Activated naive CD4-positive, alpha-beta T cell treated with anti-CD3 and anti-CD28 coated beads, Interleukin-2, amount 50 U/mL, for 72 hours (primary cell): ENCODE results near the gene CDK14. TPM values are rescaled to one million over a fixed set of nuclear protein-coding genes. Genes with fewer than 3 reads are reported as not detected.
A peak's percentile ranks its signal among the peaks of the same experiment; 100 is the strongest.

ENCODE experiments used
- ATAC-seq, 2 donors: fragments of 150-1000 bp; cut with Tn5 transposase; 2 replicates each; pipeline ENCODE4 v1.10.0; 2021; ENCODE audit warnings: mild to moderate bottlenecking in 2 of 2, moderate library complexity in 2 of 2
- DNase-seq, 2 donors: peaks; one replicate each; pipeline ENCODE4 v3.0.0; 2021 to 2022; ENCODE audit warnings: low spot score in 2 of 2
- H3K27ac Mint-ChIP-seq, 2 donors: one replicate each; pipeline ENCODE4 v1.8.0; 2022; ENCODE audit warnings: mild to moderate bottlenecking in 2 of 2, mixed read lengths in 2 of 2
- H3K36me3 Mint-ChIP-seq, 2 donors: one replicate each; pipeline ENCODE4 v1.8.0; 2022; ENCODE audit warnings: mixed read lengths in 2 of 2
- H3K9me3 Mint-ChIP-seq, 2 donors: one replicate each; pipeline ENCODE4 v1.8.0; 2022; ENCODE audit warnings: mixed read lengths in 2 of 2
- total RNA-seq, 2 donors: library from RNA; stranded (reverse); gene quantifications; one replicate each; pipeline ENCODE4 v1.2.3, GENCODE V29; 2022

Gene CDK14
- total RNA-seq, 2 donors from 2014 or later = 0.05 to 0.80 TPM

DNA sequence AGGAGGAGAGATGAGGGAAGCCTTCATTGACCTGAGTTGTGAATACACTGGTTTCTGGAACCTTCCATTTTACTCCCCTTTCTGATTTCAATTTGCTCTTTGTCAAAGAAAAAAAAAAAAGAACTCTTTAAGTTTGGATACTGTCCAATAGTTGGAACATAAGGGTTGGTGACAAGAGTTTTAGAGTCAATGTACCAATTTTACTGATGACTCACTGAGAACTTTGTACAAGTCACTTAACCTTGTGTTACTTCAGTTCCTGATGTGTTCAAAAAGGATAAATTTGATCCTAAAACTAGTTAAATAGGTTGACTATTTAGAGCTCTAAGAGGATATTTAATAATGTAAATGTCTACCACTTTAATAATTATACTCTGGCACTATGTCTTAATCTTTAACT lies 4.1 kb upstream of the CDK14 start:
- H3K27ac Mint-ChIP-seq = no peak overlapping the region
- H3K36me3 Mint-ChIP-seq = peaks cover 0 to 6% of the 10 kb centered on the region in 2 donors
- no peak for ATAC-seq
- DNase-seq = no peak
- no peaks in the 10 kb centered on the region for H3K9me3 Mint-ChIP-seq

DNA sequence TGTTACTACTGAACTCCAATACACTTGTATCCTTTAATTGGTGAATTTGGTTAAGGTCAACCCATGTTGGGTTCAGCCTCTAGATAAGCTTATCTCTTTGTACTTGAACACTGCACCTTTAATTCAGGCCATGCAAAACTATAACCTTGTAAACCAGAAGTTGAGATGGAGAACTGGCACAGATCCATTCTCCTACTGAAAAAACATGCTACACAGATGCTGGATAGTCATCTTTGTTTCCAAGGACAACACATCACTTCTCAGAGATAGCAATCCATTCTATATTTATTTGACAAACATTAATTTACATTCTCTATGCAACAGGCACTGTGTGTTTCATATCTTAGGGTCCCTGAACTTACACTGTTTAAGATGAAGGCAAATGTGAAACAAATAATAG lies 2.9 kb upstream of the CDK14 start:
- Mint-ChIP-seq H3K27ac (no peak overlapping the region), H3K36me3 (peaks cover 0 to 12% of the 10 kb centered on the region in 2 donors), H3K9me3 (no peaks in the 10 kb centered on the region)
- DNase-seq (no peak), ATAC-seq (no peak)

DNA sequence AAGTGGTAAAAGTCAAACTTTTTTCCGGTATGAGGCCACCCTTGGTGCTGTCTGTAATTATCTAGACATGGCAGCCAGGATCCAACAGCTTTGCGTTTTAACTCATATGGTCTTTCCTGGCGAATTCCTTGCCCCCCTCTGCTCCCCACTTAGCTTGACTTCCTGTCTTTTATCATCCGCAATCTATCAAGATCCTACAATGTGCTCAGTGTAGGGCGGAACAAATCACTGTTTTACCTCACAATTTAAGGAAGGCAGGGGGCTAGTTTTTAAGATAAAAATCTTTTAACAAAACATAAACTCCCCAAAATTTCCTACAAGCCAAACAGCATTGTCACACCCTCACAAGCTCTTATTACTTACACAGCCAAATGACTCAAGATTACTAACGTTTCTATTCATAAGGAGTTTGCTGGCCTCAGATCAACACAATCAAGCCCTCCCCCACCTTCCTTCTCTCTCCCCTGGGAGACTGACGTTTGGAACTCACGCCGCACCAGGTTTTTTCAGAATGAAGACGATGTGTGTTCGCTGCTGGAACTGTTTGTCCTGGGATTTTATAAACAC lies 1.3 kb upstream of the CDK14 start:
- DNase-seq (no peak), ATAC-seq (peak in 1 of 2 donors; percentile 40)
- Mint-ChIP-seq H3K9me3 (no peaks in the 10 kb centered on the region), H3K27ac (peak overlapping the region in 1 of 2 donors; percentile 81), H3K36me3 (peaks cover 0 to 12% of the 10 kb centered on the region in 2 donors)

DNA sequence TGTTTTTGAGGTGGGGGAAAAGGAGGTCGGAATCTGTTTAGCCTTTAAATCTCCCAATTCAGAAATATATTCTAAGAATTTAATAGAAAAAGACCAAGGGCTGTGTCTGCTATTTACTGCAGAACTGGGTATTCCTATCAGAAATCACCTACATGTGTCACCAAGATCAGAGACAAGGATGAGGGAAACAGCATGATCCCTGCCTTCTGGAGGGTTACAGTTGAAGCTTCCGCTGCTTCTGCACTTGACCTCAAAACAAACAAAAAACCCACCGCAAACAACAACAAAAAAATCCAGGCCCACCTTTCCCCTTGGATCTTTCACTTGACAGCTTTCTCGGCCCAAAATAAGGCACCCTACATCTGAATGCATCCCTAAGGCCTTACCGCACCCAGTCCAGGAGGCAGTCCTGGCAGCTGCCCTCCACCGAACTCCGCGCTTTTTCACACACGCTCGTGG lies 750 bp upstream of the CDK14 start:
- DNase-seq (no peak), ATAC-seq (no peak)
- H3K27ac Mint-ChIP-seq = no peak overlapping the region
- peaks cover 0 to 12% of the 10 kb centered on the region in 2 donors for H3K36me3 Mint-ChIP-seq
- H3K9me3 Mint-ChIP-seq = no peaks in the 10 kb centered on the region

DNA sequence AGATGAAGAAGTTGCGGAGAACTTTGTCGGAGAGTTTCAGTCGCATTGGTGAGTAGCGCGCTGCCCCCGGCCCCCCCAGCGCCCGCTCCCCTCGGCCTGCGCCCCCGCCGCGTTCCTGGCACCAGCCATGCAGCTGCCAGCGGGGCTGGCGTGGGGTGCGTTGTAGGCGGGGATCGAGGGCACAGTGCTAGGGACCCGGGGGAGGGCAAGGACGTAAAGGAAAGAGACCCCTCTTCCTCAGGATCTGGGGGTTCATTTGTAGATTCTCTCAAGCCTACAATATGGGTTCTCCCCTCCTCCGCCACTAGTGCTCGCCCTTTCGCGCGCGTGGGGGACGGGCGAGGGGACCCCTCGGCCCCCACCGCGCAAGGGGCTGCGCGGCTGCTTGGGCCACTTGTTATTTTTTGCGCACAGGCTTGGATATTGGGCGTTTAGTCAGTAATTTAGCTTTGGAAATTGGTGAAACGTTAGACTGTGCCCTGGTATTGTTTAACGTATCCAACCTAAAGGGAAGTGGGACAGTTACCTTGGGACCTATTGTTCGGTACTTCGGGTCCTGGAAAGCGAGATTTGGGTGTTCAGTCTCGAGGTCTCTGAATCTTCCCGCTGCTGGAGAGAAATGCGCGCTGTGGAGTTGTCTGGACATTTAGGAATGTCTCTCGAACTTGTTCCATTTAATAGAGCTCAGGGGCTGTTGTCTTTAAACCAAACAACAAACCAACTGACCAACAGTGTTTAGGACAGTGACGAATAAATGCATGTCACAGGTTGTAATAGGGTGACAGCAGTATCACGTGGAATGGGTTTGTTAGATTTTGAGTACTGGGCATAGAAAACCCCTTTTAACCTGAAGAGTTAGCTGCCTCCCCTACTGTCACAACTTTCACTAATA lies 796 bp downstream of the CDK14 start:
- Mint-ChIP-seq H3K36me3 (peaks cover 0 to 12% of the 10 kb centered on the region in 2 donors), H3K9me3 (no peaks in the 10 kb centered on the region), H3K27ac (peak overlapping the region in 1 of 2 donors; percentile 53)
- DNase-seq (no peak), ATAC-seq (peak in 1 of 2 donors; percentile 5)

DNA sequence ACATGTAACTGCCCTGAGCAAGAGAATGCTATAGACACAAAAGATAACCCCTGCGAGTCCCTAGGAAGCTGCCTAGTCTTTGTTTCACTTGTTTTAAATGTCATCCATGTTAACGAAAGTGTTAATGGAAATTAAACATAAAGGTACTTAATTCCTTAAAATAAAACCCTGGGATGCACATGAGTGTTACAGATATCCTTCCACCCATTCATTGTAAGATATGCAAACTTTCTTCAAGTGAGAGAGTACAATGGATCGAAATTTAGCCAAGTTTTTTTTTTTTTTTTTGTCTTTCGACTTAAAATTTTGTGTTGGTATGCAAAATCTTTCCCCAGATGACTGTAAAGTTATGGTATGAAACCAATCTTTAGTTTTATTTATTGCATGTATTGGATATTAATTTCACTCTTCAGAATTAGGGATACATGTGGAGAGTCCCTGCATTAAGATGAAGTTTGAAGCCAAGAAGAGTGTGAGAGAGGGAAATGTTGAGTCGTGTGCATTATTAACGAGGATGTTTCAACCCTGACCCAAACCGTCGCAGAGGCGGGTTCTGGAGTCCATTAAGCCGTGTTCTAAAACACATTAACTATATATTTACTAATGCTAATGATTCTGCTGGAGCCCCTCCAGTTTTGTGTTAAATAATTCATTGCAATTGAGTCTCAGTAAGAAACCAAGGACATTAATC lies 1.6 kb downstream of the CDK14 start:
- no peak for DNase-seq
- no peak overlapping the region for H3K27ac Mint-ChIP-seq
- H3K36me3 Mint-ChIP-seq = peaks cover 0 to 12% of the 10 kb centered on the region in 2 donors
- no peak for ATAC-seq
- no peaks in the 10 kb centered on the region for H3K9me3 Mint-ChIP-seq

DNA sequence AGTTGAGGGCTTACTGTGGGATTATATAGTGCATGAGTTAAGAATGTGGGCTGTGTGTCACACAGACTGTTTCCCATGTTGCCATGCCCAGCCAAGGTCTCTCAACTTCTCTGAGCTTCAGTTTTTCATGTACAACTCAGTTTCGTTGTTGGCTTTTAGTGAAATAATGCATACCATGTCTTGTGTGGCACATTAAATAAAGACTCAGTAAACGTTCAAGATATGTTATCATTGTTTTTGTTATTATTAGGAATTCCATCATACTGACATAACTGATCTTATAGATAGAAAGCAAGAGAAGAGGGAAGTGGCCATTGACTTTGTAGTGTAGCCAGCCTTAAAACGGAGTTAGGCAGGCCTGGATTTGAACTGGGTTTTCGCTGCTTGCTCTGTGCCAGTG lies 2.9 kb downstream of the CDK14 start:
- Mint-ChIP-seq H3K9me3 (no peaks in the 10 kb centered on the region), H3K36me3 (peaks cover 0 to 12% of the 10 kb centered on the region in 2 donors), H3K27ac (no peak overlapping the region)
- ATAC-seq (no peak), DNase-seq (no peak)

DNA sequence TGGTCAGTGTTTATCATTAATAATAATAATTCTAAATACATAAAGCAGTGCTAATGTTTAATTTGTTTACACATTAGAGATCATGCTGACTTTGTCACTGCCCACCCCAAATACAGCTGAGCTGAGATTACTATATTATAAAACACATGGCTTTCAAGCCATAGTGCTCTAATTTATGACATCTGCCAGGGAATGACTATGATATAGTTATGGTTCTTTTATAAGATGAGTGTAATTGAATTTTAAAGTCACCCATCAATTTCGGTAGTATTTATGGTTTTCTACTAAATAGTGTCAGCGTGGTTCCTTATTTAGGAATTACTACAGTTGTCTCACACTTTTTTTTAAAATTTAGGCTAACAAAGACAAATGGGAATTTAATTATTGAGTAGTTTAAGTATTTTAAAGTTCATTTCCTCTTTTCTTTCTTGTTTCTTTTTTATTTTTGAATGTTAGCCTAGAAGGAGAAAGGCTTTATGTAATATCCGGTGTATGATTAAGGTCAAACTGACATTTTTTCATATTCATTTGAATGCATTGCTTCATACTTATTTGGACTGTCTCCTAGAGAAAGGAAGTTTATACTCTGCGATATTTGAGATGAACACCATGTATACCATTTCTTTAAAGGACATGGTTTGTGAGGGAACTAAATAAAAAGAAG lies 3.9 kb downstream of the CDK14 start:
- Mint-ChIP-seq H3K27ac (no peak overlapping the region), H3K9me3 (no peaks in the 10 kb centered on the region), H3K36me3 (peaks cover 0 to 8% of the 10 kb centered on the region in 2 donors)
- ATAC-seq (no peak), DNase-seq (no peak)

DNA sequence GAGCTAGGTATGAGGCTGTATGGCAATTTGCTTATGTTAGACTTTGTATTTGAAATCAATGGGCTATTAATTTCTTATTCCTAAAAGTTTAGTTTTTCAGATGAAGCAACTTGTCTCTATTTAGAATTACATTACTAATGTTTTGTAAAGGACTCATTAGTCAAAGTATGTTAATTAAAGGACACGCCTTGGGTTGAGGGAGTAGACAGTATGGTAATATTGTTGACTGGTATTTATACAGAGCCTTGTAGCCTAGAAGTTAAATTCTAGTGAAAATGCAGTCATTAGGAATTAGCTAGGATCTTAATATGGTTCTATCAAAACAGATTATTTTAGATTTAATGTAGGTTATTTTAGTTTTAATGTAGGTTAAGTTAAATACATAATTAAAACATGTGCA lies 6.2 kb downstream of the CDK14 start:
- DNase-seq (no peak), ATAC-seq (no peak)
- H3K36me3 Mint-ChIP-seq = peaks cover 0 to 4% of the 10 kb centered on the region in 2 donors
- H3K9me3 Mint-ChIP-seq = no peaks in the 10 kb centered on the region
- no peak overlapping the region for H3K27ac Mint-ChIP-seq

DNA sequence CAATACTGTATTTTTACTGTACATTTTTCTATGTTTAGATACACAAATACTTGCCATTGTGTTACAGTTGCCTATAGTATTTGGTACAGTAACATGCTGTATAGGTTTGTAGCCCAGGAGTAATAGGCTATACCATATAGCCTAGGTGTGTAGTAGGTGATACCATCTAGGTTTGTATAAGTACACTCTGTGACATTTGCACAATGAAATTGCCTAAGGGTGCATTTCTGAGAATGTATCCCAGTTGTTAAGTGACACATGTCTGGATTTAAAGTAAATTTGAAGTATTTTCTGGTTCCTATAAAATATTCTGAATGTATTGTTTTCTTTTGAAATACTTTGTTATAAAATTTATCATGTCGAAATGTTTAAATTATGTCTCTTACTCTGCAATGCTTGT lies 7.2 kb downstream of the CDK14 start:
- Mint-ChIP-seq H3K9me3 (no peaks in the 10 kb centered on the region), H3K27ac (no peak overlapping the region), H3K36me3 (no peaks in the 10 kb centered on the region)
- ATAC-seq = no peak
- no peak for DNase-seq

DNA sequence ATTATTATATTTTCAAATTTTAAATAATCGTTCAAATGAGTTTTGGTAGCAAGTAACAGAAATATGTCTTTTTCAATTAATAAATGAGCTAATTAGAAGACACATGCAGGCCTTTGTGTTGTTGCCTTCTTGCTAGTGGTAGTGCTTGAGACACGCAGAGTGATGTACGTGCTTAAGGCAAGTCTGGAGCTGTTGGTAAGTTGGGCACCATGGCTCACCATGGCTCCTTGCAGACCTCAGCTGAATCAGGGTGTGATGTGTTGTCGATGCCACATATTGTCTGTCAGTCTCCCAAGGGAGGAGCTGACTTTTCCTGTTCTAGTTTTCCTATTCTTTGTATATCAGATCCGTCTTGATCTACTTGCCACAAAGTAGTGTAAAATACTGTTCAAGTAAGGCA lies 8.3 kb downstream of the CDK14 start:
- H3K36me3 Mint-ChIP-seq = no peaks in the 10 kb centered on the region
- no peak for ATAC-seq
- no peak for DNase-seq
- H3K9me3 Mint-ChIP-seq = no peaks in the 10 kb centered on the region
- no peak overlapping the region for H3K27ac Mint-ChIP-seq

DNA sequence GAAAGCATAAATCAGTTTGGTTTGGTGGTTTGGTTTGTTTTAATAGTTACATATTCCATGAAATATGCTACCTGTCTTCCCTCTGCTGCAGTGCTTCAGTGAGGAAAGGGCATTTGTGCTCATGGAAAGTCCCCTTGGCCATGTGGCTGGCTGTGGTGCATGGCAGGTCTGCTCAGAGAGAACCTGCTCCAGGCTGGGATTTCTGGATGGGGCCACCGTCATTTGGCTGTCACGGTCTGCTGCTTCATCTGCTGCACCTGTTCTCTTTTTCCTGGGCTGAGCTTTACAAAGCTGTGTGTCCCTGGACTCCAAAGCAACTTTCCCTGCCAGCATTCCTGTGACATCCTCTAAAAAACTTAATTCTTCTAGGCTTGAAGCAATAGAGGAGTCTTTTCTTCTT lies 8.9 kb downstream of the CDK14 start:
- no peak for DNase-seq
- Mint-ChIP-seq H3K27ac (no peak overlapping the region), H3K9me3 (no peaks in the 10 kb centered on the region), H3K36me3 (no peaks in the 10 kb centered on the region)
- ATAC-seq = no peak

DNA sequence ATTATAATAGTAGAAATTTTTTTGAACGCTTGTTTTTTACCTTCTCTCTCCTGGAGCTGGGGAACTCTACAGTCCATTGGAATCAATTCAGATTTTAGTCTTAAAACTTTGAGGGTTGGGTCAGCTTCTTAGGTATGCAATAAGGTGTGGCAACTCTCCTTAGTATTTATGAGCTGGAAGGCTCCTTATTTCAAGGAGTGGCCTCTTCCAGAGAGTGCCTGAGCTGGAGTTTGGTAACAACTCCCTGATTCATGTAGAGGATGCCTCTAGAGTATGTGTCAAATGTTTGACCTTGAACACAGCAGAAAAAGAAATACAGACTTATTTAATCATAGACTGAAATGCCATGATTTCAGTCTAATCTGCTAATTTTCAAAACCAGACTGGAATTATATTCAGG lies 11.1 kb downstream of the CDK14 start:
- Mint-ChIP-seq H3K36me3 (peaks cover 0 to 5% of the 10 kb centered on the region in 2 donors), H3K27ac (no peak overlapping the region), H3K9me3 (peaks cover 4 to 5% of the 10 kb centered on the region in 2 donors)
- no peak for DNase-seq
- no peak for ATAC-seq

DNA sequence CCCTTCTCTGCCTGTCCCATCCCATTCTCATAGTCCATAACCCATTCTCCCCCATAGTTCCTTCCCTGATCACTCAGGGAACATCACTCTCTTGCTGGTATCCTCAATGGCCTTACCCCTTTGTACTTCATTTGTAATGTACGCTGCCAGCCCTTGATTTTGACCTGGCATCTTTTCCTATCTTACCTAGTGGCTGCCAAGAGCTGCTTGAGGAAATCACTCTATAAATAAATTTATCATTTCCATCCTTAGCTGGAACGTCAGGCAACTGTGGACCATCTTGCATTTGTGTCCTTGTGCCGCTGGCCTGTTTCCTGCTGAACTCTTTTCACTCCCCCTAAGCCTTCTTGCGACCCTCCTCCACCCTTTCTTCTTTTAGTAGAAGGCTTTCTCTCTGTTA lies 14.0 kb downstream of the CDK14 start:
- Mint-ChIP-seq H3K9me3 (peaks cover 5 to 6% of the 10 kb centered on the region in 2 donors), H3K27ac (no peak overlapping the region), H3K36me3 (peaks cover 0 to 7% of the 10 kb centered on the region in 2 donors)
- DNase-seq = no peak
- no peak for ATAC-seq

DNA sequence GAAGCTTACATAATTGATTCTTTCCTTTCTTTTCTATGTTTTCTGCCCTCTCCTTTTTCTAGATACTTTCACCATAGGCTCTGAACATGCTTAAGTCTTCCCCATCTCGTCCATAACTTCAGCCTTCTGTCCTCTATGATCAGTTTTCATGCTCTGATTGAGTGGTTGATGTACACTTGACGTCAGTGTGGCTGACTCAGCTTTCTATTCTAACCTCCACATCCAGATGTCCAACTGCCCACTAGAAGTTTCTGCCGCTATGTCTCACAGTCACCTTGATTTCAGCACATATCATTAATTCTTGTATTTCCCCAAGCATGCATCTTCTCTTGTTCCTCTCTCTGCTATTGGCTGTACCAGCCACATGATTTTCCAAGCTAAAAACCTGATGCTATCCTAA lies 15.0 kb downstream of the CDK14 start:
- H3K9me3 Mint-ChIP-seq = peaks cover 5 to 6% of the 10 kb centered on the region in 2 donors
- DNase-seq = no peak

DNA sequence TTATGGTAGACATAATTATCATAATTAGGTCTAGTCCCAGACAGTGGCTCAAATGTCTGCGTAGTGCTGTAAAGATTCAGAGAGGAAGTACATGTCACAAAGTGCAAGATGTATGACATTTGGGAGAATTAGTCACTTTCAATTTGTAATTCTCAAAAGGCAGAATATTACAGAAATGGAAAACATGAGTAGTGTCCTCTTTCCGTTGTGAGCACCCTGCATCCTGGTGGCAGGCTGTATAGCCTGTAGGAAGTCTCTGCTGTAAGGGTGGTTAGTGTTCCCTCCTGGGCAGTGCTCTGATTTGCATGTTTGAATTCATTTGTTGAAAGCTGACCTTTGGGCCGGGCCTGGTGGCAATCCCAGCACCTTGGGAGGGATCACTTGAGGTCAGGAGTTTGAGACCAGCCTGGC lies 17.0 kb downstream of the CDK14 start:
- Mint-ChIP-seq H3K9me3 (peaks cover 5 to 6% of the 10 kb centered on the region in 2 donors), H3K36me3 (peaks cover 0 to 7% of the 10 kb centered on the region in 2 donors), H3K27ac (peak overlapping the region; percentile 16 to 94)
- ATAC-seq (peak; percentile 93 to 98), DNase-seq (peak in 1 of 2 donors; percentile 19)

More for the DNA sequence above, 15.0 kb downstream of the CDK14 start:
- peaks cover 0 to 7% of the 10 kb centered on the region in 2 donors for H3K36me3 Mint-ChIP-seq
- ATAC-seq = no peak
- no peak overlapping the region for H3K27ac Mint-ChIP-seq

DNA sequence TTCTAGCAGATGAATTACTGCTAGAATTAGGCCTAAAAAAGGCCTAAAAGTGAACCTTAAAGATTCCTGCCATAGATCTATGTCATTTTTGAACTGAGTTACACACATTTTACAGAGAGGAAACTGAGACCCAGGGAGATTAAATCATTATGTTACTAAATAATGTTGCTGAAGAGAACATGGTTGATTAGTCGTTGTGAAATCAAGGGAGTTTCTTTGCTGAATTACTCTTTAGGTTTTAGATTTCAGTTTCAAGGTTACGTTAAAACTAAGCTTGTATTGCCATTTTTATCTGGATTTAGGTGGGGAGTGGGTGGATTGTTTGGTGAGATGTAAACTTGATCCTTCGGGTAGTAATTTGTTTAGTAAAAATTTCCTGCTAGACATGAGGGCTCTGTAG lies 21.3 kb downstream of the CDK14 start:
- H3K27ac Mint-ChIP-seq = no peak overlapping the region
- DNase-seq (no peak), ATAC-seq (peak in 1 of 2 donors; percentile 61)
- H3K9me3 Mint-ChIP-seq = no peaks in the 10 kb centered on the region
- no peaks in the 10 kb centered on the region for H3K36me3 Mint-ChIP-seq
